K562 (cell line): ENCODE measurements around the gene ARID3A. TPM values are rescaled to one million over a fixed set of nuclear protein-coding genes. Genes with fewer than 3 reads are reported as not detected.

ENCODE experiments used
- E2F8 ChIP-seq: fragments of 450-650 bp; IDR thresholded peaks from 2 replicates; pipeline ENCODE4 v1.7.1; 2018; ENCODE audit warnings: mild to moderate bottlenecking, low read depth; ENCODE audit not compliant: partially characterized antibody
- GABPB1 ChIP-seq: sonication (generic); formaldehyde crosslinking; IDR thresholded peaks from 2 replicates; pipeline ENCODE4 v1.8.0; 2022; ENCODE audit warnings: mild to moderate bottlenecking, missing genetic modification reagents
- KDM5B ChIP-seq: fragments of 200-600 bp; sonication (generic); IDR thresholded peaks from 2 replicates; pipeline ENCODE4 v1.6.1; 2012; ENCODE audit warnings: low read depth, mild to moderate bottlenecking, moderate library complexity, low read length, control low read depth, inconsistent platforms; ENCODE audit not compliant: insufficient replicate concordance
- MTA3 ChIP-seq: fragments of 450-650 bp; formaldehyde crosslinking; IDR thresholded peaks from 2 replicates; pipeline ENCODE4 v1.6.1; 2017; ENCODE audit warnings: mild to moderate bottlenecking, borderline replicate concordance
- NRF1 ChIP-seq, 2 experiments: fragments of 450-650 bp; IDR thresholded peaks in 1 of 2; conservative IDR thresholded peaks in 1 of 2; 2 replicates each; pipeline ENCODE4 v1.6.1; 2014; ENCODE audit warnings: mild to moderate bottlenecking in 2 of 2
- POLR2AphosphoS2 ChIP-seq: IDR thresholded peaks from 2 replicates; pipeline ENCODE4 v1.6.1; 2012; ENCODE audit warnings: low read length, improper control_type of control experiment
- SAFB2 ChIP-seq: fragments of 200-400 bp; formaldehyde crosslinking; IDR thresholded peaks from 2 replicates; pipeline ENCODE4 v1.6.1; 2018; ENCODE audit warnings: borderline replicate concordance, low read length, low read depth, moderate library complexity; ENCODE audit not compliant: severe bottlenecking
- SOX6 ChIP-seq: fragments of 450-650 bp; IDR thresholded peaks from 2 replicates; pipeline ENCODE4 v1.6.1; 2014; ENCODE audit warnings: mild to moderate bottlenecking
- TAF1 ChIP-seq: IDR thresholded peaks from 2 replicates; pipeline ENCODE4 v1.6.1; 2011; ENCODE audit warnings: mild to moderate bottlenecking, low read length, moderate library complexity; ENCODE audit not compliant: insufficient read depth, control insufficient read depth, severe bottlenecking; ENCODE audit errors: extremely low read depth
- TRIM24 ChIP-seq, 2 experiments: fragments of 450-650 bp; IDR thresholded peaks; 2 replicates each; pipeline ENCODE4 v1.6.1; 2016
- ZNF398 ChIP-seq: fragments of 250-450 bp; sonication (Bioruptor Pico); IDR thresholded peaks from 2 replicates; pipeline ENCODE4 v1.8.0; 2021; ENCODE audit warnings: moderate library complexity, mild to moderate bottlenecking, inconsistent platforms
- polyA plus RNA-seq, 8 experiments: library from polyadenylated mRNA; depleted of rRNA in 4 of 8; stranded (reverse) in 5 of 8; unstranded in 3 of 8; fragments of >200 nt; fragmentation: Nextera tagmentation in 2 of 8; fragmentation: Illumina TruSeq in 1 of 8; extraction: Ambion mirVana in 2 of 8; extraction: Trizol in 1 of 8; gene quantifications; 2 replicates each; pipeline versions ENCODE4 v1.2.1 to v1.2.3, GENCODE V29; 2011 to 2014; ENCODE audit warnings: inconsistent platforms in 1 of 8, missing spikeins in 1 of 8
- total RNA-seq, 7 experiments: library from RNA; depleted of rRNA in 6 of 7; stranded (reverse); fragments of >200 nt in 6 of 7; fragmentation: Illumina TruSeq in 2 of 7; extraction: Trizol in 2 of 7; gene quantifications; 2 replicates each; pipeline versions ENCODE4 v1.2.1 to v1.2.3, GENCODE V29; 2011 to 2021; ENCODE audit warnings: low replicate concordance in 1 of 7
- TF ChIP-seq, protein P1 (sequence below): sonication (generic); formaldehyde crosslinking; IDR thresholded peaks from 2 replicates; pipeline ENCODE4 v1.8.0; 2022; ENCODE audit warnings: mild to moderate bottlenecking, missing genetic modification reagents

Gene ARID3A
- total and polyA plus RNA-seq, 9 of the 15 experiments (the other 6 are each of a cell fraction or from before 2014, with no cell fraction given): 1.4 to 118 (median 31.2) TPM

GRCh38 chr19:911197-912033 is 14.4 kb upstream of the ARID3A start (continued):
- TF ChIP-seq E2F8 (no peak), ZNF398 (CRISPR knock-in tag) (no peak), SAFB2 (no peak), SOX6 (no peak), TRIM24 (IDR thresholded peaks at IDR 0.05) (no peak), POLR2AphosphoS2 (no peak), TAF1 (no peak), NRF1 (conservative IDR thresholded peaks at IDR 0.05 in 1 of 2, IDR thresholded peaks at IDR 0.05 in 1 of 2) (peak in 1 of 2 experiments; percentile 21; a peak in 1 of 4 replicates), KDM5B (no peak), MTA3 (0 out of 2 replicates have a peak, but pooled peaks have one; percentile 29), GABPB1 (CRISPR knock-in tag) (peak; percentile 37; the same call in 1 of the 2 replicates)
- TF ChIP-seq, protein P1, sequence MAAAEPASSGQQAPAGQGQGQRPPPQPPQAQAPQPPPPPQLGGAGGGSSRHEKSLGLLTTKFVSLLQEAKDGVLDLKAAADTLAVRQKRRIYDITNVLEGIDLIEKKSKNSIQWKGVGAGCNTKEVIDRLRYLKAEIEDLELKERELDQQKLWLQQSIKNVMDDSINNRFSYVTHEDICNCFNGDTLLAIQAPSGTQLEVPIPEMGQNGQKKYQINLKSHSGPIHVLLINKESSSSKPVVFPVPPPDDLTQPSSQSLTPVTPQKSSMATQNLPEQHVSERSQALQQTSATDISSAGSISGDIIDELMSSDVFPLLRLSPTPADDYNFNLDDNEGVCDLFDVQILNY (CRISPR knock-in tag): no peak
- TF ChIP-seq, all 486 proteins: peak for 65
